Rectal smooth muscle tissue (tissue), 1 donor: Measurements from ENCODE around the gene CAMSAP1.

Source experiments
- H3K27ac ChIP-seq: one replicate; pipeline ENCODE4 v1.7.0; 2013; ENCODE audit warnings: low read depth, low read length, inconsistent platforms
- H3K27me3 ChIP-seq: one replicate; pipeline ENCODE4 v1.7.0; 2013; ENCODE audit warnings: low read length; ENCODE audit not compliant: control insufficient read depth, insufficient read depth
- H3K36me3 ChIP-seq: one replicate; pipeline ENCODE4 v1.7.0; 2013; ENCODE audit warnings: low read length; ENCODE audit not compliant: control insufficient read depth, insufficient read depth
- H3K4me1 ChIP-seq: one replicate; pipeline ENCODE4 v1.7.0; 2013; ENCODE audit warnings: low read length; ENCODE audit not compliant: control insufficient read depth, insufficient read depth
- H3K4me3 ChIP-seq: one replicate; pipeline ENCODE4 v1.7.0; 2013; ENCODE audit warnings: low read length
- H3K9ac ChIP-seq: one replicate; pipeline ENCODE4 v1.7.0; 2013; ENCODE audit warnings: low read length

CAMSAP1 gene

DNA sequence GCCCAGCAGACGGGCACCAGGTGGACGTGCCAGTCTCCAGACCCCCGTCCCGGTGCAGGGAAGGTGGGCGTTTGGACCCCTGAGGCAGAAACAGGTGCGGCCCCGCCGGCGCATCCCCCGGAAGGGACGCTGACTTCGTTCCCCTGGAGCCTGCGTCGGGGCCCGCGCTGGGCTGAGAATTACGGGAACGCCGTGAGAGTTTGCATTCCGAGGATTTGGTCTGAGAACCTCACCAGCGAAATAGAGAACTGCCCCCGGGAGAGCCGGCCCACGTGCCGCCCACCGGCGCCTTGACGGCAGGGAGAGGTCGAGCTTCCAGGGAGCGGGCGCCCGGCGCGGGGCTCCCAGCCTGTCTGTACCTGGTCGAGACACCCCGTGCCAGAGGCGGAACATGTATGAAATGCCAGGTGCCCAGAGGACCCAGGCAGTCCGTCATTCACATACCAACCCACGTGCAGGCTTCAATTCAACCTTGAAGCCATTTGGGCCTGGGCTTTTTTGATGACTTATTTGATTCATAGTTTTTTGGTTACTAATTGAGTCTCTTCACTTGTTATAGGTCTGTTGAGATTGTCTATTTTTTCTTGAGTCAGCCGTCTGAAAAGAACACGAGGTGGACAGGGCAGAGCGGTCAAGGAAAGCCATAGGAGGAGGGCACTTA is 877 bp upstream of the CAMSAP1 start:
- peak overlapping the region; percentile 79 for H3K4me3 ChIP-seq
- peaks cover 12% of the 10 kb centered on the region for H3K36me3 ChIP-seq
- no peak overlapping the region for H3K9ac ChIP-seq
- H3K27ac ChIP-seq: no peak overlapping the region
- no peaks in the 10 kb centered on the region for H3K27me3 ChIP-seq
- H3K4me1 ChIP-seq: peaks cover 10% of the 10 kb centered on the region

DNA sequence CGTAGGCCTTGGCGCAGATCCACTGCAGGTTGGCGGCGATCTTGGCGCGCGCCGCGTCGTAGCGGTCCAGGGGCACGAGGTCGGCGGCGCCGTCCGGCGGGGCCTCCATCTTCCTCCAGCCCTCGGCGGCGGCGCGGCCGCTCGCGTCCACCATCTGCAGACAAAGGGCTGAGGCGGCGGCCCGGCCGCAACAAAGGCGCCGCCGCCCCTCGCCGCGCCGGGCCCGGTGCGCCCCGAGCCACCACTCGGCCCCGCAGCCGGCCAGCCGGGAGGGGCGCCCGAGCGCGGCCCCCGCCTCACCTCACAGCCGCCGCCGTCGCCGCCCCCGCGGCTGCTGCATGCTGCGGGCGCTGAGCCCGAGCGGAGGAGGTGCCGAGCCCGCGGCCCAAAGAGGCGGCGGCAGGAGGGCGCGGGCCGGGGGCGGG is 328 bp downstream of the CAMSAP1 start:
- H3K4me3 ChIP-seq: peak overlapping the region; percentile 55
- peaks cover 12% of the 10 kb centered on the region for H3K36me3 ChIP-seq
- H3K4me1 ChIP-seq: peaks cover 10% of the 10 kb centered on the region
- no peak overlapping the region for H3K9ac ChIP-seq
- H3K27ac ChIP-seq: no peak overlapping the region
- no peaks in the 10 kb centered on the region for H3K27me3 ChIP-seq

DNA sequence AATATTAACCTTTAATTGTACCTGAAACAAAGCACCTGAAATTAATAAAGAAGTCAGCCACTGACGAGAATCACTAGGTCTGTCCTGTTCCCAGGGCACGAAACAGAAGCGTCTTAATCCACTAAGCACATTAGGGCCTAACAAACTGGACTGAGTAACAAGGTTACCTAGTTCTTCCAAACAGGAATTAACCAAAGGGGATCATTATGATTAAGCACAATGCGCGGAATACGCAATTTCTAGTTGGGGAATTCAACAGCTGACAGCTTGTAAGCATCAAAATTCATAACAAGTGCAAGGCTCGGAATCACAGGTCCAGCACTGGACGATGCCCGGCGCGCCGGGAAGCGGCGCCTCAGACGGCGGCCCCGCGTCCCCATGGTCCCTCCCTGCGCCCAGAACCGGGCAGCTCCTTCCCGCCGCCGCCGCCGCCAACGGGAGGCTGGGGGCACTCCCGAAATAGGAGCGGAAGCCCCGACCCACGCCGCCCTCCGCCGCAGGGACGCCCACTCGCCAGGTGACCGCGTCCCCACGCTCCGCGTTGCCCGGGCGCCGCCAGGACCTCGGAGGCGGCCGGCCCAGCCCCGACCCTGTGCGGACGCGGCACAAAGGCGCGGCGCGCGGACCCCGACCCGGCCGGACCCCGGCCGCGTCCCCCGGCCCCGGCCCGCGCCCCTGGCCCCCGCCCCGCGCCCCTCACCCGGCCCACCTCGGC is 898 bp downstream of the CAMSAP1 start:
- Histone ChIP-seq H3K9ac (no peak overlapping the region), H3K36me3 (peaks cover 9% of the 10 kb centered on the region), H3K27ac (no peak overlapping the region), H3K27me3 (no peaks in the 10 kb centered on the region), H3K4me3 (peak overlapping the region; percentile 55), H3K4me1 (peaks cover 10% of the 10 kb centered on the region)

DNA sequence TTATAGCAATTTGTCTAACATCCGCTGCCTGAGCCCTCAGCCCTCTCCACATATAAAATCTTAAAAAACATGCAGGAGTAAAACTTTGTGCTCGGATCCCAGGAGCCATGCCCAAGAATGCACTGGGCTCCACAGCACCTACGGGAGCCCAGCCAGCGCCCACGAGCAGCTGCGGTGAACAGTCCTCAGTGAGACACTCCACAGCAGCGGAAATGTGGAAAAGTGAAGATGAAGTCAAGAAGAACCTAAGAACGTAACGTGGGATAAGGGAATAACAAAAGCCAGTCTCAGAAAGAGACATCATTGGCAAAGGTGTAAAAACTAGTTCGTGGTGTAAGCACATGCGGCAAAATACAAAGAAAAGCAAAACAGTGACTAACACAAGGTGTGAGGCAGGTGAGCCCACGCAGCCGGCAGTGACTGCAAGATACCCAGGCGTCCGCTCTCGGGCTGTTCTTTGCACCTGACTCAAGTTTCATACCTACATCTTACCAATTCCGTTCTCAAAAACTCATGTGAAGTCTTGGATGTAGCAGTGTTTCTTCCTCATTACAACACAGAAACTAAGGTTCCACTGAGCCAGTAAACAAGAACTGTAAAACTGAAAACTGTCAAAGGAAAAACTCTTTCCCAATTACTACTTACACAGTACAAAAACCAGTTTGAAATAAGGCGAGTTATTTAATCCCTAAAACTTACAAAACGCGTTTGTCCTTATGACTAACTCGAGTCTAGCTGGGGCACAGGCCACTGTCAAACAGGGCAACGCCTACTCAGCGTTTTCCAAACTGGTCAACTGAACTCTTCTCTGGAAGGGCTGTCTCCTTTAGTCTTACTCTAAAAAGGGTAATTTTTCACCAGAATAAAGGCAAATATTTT is 1.7 kb downstream of the CAMSAP1 start:
- no peak overlapping the region for H3K9ac ChIP-seq
- H3K36me3 ChIP-seq: peaks cover 6% of the 10 kb centered on the region
- H3K4me3 ChIP-seq: peak overlapping the region; percentile 55
- no peaks in the 10 kb centered on the region for H3K27me3 ChIP-seq
- H3K4me1 ChIP-seq: peaks cover 10% of the 10 kb centered on the region
- no peak overlapping the region for H3K27ac ChIP-seq

DNA sequence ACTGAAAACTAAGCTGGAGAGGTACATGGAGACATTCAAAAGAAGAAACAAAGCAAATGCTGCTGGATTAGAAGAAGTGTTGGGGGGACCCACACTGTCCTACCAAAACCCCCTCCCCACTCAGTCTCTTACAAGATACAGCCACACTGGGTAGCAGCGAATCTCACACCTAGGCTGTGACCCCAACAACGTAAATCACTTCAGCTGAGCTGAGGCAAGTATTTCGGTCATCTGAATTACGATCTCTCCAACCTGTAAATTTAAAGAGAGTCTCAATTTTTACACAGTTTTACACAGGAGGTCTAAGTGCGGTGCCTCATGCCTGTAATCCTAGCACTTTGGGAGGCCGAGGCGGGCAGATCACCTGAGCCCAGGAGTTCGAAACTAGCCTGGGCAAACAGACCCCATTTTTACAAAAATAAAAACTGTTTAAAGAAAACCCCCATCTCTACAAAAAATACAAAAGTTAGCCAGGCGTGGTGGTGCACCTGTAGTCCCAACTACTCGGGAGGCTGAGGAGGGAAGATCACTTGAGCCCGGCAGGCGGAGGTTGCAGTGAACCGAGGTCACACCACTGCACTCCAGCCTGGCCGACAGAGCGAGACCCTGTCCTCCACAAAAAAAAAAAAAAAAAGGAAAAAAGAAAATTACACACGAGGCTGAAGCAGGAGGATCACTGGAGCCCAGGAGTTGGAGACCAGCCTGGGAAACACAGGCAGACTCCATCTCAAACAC is 3.4 kb downstream of the CAMSAP1 start:
- H3K27me3 ChIP-seq: no peaks in the 10 kb centered on the region
- peaks cover 4% of the 10 kb centered on the region for H3K36me3 ChIP-seq
- no peak overlapping the region for H3K27ac ChIP-seq
- H3K4me3 ChIP-seq: no peak overlapping the region
- no peak overlapping the region for H3K9ac ChIP-seq
- peaks cover 8% of the 10 kb centered on the region for H3K4me1 ChIP-seq

DNA sequence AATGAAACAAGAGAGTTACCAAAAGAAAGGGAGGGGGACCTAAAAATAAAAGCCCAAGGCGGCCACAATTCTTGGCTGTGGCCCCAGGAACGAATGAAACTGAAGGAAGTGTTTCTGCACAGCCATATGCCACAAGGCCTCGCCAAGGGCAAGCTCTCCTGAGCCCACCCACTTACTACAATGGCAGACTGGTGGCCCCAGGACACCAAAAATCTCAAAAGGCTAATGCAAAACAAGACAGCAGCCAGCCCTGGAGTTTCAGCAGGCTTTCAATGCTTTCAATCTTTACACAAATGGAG is 4.0 kb downstream of the CAMSAP1 start:
- H3K27ac ChIP-seq: no peak overlapping the region
- H3K4me1 ChIP-seq: peaks cover 3% of the 10 kb centered on the region

DNA sequence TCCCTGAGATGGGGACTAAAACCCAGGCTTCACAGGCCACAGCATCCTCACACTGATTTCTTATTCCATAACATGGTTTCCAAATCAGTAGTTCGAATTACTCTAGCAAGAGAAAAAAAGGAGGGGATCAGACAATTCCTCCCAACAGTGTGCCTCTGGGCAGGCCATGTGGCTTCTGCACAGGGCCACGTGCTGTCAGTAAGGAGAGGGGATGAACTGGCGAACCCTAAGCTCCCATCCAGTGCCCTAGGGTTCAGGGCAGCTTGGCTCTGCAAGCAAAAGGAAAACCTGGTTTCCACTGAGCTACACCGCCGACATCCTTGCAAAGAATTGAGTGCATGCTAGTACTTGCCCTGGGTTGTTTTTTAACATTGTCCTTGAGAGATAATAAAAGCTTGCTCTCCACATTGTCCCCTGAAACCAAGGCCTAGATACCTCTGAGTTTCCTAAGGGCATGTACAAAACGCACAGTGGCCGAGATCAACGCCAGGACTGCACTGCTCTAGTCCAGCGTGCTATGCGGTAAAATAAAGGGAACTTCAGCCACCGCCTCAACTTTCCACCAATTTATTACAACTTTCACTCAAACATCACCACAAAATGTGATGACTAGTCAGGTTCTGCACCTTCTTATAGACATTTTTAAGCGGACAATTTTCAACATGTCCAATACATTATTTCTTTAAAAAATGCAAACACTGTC is 4.5 kb downstream of the CAMSAP1 start:
- Histone ChIP-seq H3K36me3 (no peaks in the 10 kb centered on the region), H3K27ac (no peak overlapping the region), H3K27me3 (no peaks in the 10 kb centered on the region), H3K4me1 (peaks cover 3% of the 10 kb centered on the region), H3K4me3 (no peak overlapping the region), H3K9ac (no peak overlapping the region)

More for the DNA sequence above, 4.0 kb downstream of the CAMSAP1 start:
- no peaks in the 10 kb centered on the region for H3K36me3 ChIP-seq
- no peak overlapping the region for H3K4me3 ChIP-seq
- no peaks in the 10 kb centered on the region for H3K27me3 ChIP-seq
- H3K9ac ChIP-seq: no peak overlapping the region

DNA sequence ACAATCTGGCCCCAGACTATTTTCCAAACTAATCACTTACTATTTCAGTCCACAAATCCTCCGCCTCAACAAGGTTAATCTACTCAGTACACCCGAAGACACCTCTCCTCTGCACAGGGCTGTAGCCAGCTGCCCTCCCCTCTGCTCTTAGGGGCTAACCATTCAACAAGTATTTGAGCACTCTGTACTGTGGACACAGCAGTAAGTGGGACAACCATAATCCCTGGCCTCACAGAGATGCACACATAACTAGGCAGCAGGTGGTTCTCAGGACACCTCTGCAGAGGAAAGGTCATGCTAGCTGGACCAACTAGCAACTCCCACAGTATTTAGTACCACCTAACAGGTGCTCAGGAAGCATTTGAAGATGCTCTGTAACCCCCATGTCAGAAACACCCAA is 5.5 kb downstream of the CAMSAP1 start:
- no peak overlapping the region for H3K4me3 ChIP-seq
- H3K27ac ChIP-seq: no peak overlapping the region

DNA sequence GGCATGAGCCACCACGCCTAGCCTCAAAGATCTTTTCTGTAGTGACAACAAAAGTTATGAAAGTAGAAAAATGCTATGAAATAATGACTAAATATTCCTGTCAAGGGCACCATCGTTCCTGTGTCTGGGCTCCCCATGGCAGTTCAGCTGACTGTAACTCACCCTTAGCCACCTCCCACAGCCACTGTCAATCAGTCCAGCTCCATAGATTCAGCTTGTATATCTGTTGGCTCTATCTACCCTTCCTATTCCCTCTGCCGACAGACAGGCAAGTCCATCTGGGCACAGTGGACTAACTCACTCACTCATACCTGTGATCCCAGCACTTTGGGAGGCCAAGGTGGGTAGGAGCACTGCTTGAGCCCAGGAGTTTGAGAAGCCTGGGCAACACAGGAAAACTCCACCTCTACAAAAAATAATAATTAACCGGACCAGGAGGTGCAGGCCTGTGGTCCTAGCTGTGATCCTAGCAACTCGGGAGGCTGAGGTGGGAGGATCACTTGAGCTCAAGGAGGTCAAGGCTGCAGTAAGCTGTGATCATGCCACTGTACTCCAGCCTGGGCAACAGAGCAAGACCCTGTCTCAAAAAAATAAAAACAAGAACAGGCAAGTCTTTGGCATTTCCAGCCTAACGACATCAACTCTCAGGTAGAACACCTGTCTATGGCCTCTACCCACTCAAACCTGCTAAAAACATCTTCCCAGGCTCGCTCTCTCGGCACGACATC is 6.2 kb downstream of the CAMSAP1 start:
- Histone ChIP-seq H3K4me1 (peaks cover 3% of the 10 kb centered on the region), H3K9ac (no peak overlapping the region), H3K27me3 (no peaks in the 10 kb centered on the region), H3K27ac (no peak overlapping the region), H3K36me3 (no peaks in the 10 kb centered on the region), H3K4me3 (no peak overlapping the region)

More for the DNA sequence above, 5.5 kb downstream of the CAMSAP1 start:
- Histone ChIP-seq H3K27me3 (no peaks in the 10 kb centered on the region), H3K4me1 (peaks cover 3% of the 10 kb centered on the region), H3K9ac (no peak overlapping the region), H3K36me3 (no peaks in the 10 kb centered on the region)

DNA sequence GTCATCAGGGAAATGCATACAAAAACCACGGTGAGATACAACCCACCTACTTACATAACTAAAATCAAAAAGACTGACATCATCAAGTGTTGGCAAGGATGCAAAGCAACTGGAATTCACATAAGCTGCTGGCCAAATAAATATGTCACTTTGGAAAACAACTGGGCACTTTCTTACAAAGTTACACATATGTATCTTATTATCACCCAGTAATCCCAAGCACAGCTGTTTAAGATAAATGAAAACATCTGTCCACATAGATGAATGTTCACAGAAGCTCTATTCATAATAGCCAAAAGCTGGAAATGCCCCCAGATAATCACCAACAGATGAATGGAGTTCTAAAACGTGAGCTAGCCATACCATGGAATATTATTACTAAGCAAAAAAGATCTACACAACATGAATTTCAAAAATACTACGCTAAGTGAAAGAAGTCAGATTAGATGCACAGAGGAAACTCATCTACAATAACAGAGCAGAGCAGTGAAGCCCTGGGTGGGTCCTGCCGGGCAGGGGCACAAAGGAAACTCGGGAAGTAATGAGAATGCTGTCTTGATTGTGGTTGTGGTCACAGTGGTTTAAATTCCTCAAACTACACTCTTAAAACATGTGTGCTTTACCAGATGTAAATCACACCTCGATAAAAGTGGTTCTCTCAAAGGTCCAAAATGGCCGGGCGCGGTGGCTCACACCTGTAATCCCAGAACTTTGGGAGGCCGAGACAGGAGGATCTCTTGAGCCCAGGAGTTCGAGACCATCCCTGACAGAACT is 8.5 kb downstream of the CAMSAP1 start:
- H3K36me3 ChIP-seq: no peaks in the 10 kb centered on the region
- H3K27me3 ChIP-seq: no peaks in the 10 kb centered on the region
- no peaks in the 10 kb centered on the region for H3K4me1 ChIP-seq
- H3K4me3 ChIP-seq: no peak overlapping the region
- no peak overlapping the region for H3K27ac ChIP-seq
- H3K9ac ChIP-seq: no peak overlapping the region

DNA sequence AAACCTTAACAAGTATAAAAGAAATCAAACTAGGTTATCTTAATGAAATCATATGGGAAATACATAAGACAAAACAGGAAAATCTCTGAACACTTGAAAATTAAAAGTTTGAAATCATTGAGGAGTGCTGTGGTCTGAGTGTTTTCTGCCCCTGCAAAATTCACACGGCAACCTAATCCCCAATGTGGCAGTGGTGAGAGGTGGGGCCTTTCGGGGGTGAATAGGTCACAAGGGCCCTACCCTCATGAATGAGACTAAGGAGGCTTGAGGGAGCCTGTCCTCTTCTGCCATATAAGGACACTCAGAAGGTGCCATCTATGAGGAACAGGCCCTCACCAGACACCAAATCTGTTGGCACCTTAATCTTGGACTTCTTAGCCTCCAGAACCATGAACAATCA is 10.7 kb downstream of the CAMSAP1 start:
- H3K27me3 ChIP-seq: no peaks in the 10 kb centered on the region
- no peak overlapping the region for H3K9ac ChIP-seq
- no peak overlapping the region for H3K27ac ChIP-seq
- H3K4me1 ChIP-seq: no peaks in the 10 kb centered on the region
- H3K4me3 ChIP-seq: no peak overlapping the region
- H3K36me3 ChIP-seq: no peaks in the 10 kb centered on the region
